Esophagus squamous epithelium (tissue), 4 donors: ENCODE measurements around the gene PARD3.

Experiments used
- CTCF ChIP-seq, 6 experiments: fragments of 450-650 bp in 4 of 6; fragments of 200-600 bp in 2 of 6; sonication (generic) in 2 of 6; IDR thresholded peaks; one replicate each; pipeline ENCODE4 v1.5.1; 2016 to 2019; ENCODE audit warnings: antibody characterized with exemption in 6 of 6, mild to moderate bottlenecking in 4 of 6, moderate library complexity in 4 of 6
- POLR2A ChIP-seq, 4 donors: fragments of 450-650 bp; IDR thresholded peaks; one replicate each; pipeline ENCODE4 v1.6.1; 2017; ENCODE audit warnings: antibody characterized with exemption in 4 of 4, mild to moderate bottlenecking in 4 of 4, moderate library complexity in 3 of 4

- no peak for TF ChIP-seq CTCF (IDR thresholded peaks at IDR 0.05)
- no peak for TF ChIP-seq POLR2A (IDR thresholded peaks at IDR 0.05)
These were observed 127.5 kb downstream of the PARD3 start for GRCh38 chr10:34687434-34688210.
